ENCODE results near the gene GABRR3.

- TF ChIP-seq CTCF (optimal IDR thresholded peaks at IDR 0.05 in 1 of 3, IDR thresholded peaks at IDR 0.05 in 1 of 3, conservative IDR thresholded peaks at IDR 0.05 in 1 of 3; ENCODE audit: extremely low read depth in 1 of 3, insufficient read depth in 2 of 3, low read length in 3 of 3), result no peak
- TF ChIP-seq EZH2 (IDR thresholded peaks at IDR 0.05; ENCODE audit: low read length), result no peak
Observed at GRCh38 chr3:98029083-98029482, 6.0 kb downstream of the GABRR3 start.
